NCI-H524 treated with DMSO at 0.1 percent for 48 hours (cell line): ENCODE measurements around the gene TTC21A.

Source experiments
- DNase-seq: peaks from one replicate; lab custom pipeline; 2025; lab: John Stamatoyannopoulos, UW

TTC21A gene

GRCh38 chr3:39137991-39138803, 30.7 kb downstream of the TTC21A start:
- no peak for DNase-seq

GRCh38 chr3:39138804-39139415, 31.4 kb downstream of the TTC21A start:
- no peak for DNase-seq

GRCh38 chr3:39139442-39139841, 32.0 kb downstream of the TTC21A start:
- no peak for DNase-seq

- no peak for DNase-seq
These were observed 33.0 kb downstream of the TTC21A start for GRCh38 chr3:39140341-39140971.

- no peak for DNase-seq
These were observed 33.9 kb downstream of the TTC21A start for GRCh38 chr3:39141171-39141995.

- no peak for DNase-seq
These were observed 34.6 kb downstream of the TTC21A start for GRCh38 chr3:39142067-39142466.

GRCh38 chr3:39143051-39143885, 35.8 kb downstream of the TTC21A start:
- no peak for DNase-seq

- DNase-seq = no peak
These were observed 36.7 kb downstream of the TTC21A start for GRCh38 chr3:39144095-39144747.

- DNase-seq = no peak
These were observed 37.4 kb downstream of the TTC21A start for GRCh38 chr3:39144748-39145380.

GRCh38 chr3:39146083-39146501, 38.6 kb downstream of the TTC21A start:
- no peak for DNase-seq

GRCh38 chr3:39146611-39147591, 39.4 kb downstream of the TTC21A start:
- DNase-seq = no peak

GRCh38 chr3:39147711-39148434, 40.4 kb downstream of the TTC21A start:
- DNase-seq = no peak

GRCh38 chr3:39148435-39149058, 41.1 kb downstream of the TTC21A start:
- peak; percentile 70 for DNase-seq

GRCh38 chr3:39149059-39149455, 41.6 kb downstream of the TTC21A start:
- no peak for DNase-seq

GRCh38 chr3:39149498-39150147, 42.1 kb downstream of the TTC21A start:
- DNase-seq = no peak

- peak; percentile 59 for DNase-seq
These were observed 42.8 kb downstream of the TTC21A start for GRCh38 chr3:39150148-39150802.
